Hematopoietic multipotent progenitor cell treated with erythropoietin and hydrocortisone succinate and interleukin-3 and kit ligand, for 4 days (in vitro differentiated cells): Measurements from ENCODE around the gene NOC4L.

Experiments used
- DNase-seq: peaks from one replicate; pipeline ENCODE4 v3.0.0-alpha.2; 2015

The NOC4L gene

GRCh38 chr12:132158677-132159554 is 14.7 kb downstream of the NOC4L start:
- DNase-seq = no peak

DNA sequence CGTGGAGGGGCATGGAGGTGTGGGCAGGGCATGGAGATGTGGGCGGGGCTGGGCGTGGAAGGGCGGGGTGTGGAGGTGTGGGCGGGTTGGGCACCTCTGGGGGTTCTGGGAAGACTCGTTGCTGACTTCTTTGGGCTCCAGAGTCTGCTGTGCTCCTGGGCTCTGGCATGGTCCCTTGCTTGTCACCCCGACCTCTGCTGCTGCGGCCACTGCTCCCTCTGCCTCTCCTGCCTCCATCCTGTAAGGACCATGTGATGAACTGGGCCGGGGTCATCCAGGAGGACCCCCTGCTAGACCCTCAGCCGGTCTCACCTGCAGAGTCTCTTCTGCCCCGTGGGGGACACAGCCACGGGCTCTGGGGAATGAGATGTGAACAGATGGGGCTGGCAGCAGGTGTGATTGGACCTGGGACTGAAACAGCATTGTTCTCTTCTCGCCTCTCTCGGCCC is 15.3 kb downstream of the NOC4L start:
- no peak for DNase-seq

DNA sequence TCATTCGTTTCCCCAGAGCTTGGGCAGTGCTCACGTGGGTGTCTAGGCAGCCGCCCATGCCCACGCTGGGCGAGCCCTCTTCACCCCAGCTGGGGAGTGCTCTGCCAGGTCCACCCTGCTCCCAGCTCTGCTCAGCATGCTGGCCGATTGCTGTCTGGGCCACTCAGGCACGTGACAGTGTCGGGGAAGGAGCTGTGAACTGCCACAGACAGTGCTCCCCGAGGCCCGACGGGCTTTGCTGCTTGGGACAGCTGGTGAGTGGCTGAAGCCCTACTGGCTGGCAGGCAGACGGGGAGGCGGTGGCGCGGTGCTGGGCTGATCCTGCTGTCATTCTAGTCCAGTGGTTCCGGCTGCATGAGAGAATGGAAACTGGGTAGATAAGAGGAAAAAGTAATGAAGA is 15.8 kb downstream of the NOC4L start:
- no peak for DNase-seq

GRCh38 chr12:132160601-132161035 is 16.4 kb downstream of the NOC4L start:
- DNase-seq = no peak

GRCh38 chr12:132161036-132161781 is 17.0 kb downstream of the NOC4L start:
- DNase-seq = peak; percentile 49

DNA sequence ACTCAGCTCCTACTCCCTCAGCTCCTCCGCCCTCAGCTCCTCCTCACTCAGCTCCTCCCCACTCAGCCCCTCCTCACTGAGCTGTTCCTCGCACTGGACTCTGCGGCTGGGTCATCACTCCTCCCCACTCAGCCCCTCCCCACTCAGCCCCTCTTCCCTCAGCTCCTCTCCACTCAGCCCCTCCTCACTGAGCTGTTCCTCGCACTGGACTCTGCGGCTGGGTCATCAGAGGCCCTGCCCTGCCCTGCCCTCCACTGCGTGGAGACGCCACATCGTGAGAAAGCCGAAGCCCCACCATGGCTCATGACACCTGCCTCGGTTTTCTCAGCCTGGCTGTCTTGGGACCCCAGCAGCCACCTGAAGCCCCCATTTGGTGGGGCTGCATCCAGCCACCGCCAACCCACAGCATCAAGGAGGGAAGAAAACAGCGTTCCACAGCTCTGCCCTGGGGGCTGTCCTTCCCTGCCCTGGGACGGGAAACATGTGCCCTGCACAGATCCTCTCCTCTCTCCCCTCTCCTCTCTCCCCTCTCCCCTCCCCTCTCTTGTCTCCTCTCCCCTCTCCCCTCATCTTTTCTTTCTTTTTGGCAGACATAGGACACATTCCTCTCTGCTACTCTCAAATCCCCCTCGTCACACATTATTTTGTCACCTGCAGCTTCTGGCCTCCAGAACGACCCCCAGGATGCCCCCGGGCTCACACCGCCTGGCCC is 17.7 kb downstream of the NOC4L start:
- DNase-seq = no peak

DNA sequence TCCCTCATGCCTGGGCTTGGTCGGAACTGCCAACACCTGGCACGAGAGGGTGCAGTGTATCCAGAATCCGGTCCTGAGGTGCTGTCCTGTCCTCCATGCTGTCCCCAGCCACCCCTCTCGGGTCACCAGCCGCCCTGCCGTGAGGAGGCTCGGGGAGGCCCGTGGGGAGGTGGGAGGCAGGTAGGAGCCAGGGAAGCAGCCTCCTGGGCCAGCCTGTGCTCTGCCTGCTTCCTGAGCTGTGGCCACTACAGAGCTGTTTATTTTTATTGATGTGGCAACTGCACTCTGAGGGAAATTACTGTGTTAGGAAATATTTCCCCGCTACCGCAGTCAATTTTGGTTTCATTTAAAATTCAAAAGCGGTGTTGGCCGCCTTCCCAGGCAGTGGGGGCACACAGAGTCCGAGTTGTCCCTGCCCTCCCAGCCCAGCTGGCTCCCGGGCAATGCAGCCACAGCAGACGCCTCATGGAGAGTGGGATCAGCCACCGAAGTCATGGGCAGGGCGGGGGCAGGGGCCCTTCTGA is 18.3 kb downstream of the NOC4L start:
- DNase-seq = peak; percentile 43

DNA sequence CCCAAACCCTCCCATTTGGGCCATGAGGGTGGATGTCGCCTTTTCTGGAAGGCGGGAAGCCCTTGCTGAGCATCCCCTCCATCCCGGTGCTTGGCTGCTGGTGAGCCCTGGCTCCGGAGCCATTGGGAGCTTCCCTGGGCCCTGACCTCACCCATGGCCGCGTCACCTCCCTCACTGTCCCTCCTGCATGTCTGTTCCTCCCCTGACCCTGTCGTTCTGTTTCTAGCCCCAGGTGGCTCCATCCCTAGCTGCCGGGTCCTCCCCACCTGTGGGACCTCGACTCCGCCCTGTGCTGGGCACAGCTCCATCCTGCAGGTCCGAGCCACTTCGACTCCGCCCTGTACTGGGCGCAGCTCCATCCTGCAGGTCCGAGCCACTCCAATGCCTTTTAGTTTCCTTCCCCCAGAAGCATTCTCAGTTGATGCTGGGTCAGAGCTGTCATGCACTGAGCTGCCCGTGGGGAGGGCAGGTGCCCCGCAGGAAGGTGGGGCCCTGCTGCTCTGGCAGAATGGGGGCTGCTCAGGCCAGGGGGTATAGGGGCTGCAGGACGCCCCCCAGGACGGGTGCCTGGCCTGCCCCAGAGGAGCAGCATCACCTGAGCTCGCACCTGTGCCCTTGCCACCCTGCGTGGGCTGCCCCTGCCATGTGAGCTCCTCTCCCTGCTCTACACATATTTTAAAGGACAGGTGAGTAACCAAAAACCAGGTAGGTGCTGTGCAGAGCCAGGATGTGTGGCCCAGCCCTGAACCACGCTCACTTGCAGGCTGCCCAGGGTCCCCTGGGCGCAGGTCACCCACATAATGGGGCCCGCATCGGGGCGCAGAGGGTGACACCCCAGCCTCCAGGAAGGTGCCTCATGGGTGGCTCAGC is 19.0 kb downstream of the NOC4L start:
- DNase-seq = no peak

- DNase-seq = no peak
Measured at GRCh38 chr12:132163911-132164288, 19.6 kb downstream of the NOC4L start.

DNA sequence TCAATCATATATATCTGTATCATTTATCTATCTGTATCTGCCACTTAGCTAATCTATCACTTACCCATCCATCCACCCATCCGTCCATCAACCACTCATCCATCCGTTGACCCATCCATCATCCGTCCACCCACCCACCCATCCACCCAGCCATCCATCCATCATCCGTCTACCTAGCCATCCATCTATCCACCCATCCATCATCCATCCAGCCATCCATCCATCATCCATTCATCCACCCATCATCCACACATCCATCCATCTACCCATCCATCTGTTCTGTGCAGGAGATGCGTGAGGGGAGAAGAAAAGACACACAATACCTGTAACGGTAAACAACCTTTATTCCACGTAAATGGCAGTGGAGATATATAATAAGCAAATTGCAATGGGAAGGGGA is 20.2 kb downstream of the NOC4L start:
- DNase-seq = no peak

- DNase-seq = no peak
Measured at GRCh38 chr12:132165584-132165983, 21.3 kb downstream of the NOC4L start.

DNA sequence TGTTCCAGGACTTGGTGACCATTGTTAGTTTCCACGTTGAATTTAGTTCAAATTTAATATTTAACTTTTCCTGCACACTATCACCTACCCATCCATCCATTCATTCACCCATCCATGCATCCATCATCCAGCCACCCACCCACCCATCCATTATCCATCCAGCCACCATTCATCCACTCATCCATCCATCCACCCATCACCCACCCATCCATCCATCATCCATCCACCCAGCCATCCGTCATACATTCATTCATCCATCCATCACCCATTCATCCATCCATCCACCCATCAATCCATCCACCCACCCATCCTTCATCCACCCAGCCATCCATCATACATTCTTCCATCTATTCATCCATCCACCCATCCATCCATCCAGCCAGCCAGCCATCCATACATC is 21.8 kb downstream of the NOC4L start:
- DNase-seq = no peak

- DNase-seq = no peak
Measured at GRCh38 chr12:132166801-132167591, 22.7 kb downstream of the NOC4L start.

GRCh38 chr12:132167611-132168310 is 23.5 kb downstream of the NOC4L start:
- peak; percentile 22 for DNase-seq

DNA sequence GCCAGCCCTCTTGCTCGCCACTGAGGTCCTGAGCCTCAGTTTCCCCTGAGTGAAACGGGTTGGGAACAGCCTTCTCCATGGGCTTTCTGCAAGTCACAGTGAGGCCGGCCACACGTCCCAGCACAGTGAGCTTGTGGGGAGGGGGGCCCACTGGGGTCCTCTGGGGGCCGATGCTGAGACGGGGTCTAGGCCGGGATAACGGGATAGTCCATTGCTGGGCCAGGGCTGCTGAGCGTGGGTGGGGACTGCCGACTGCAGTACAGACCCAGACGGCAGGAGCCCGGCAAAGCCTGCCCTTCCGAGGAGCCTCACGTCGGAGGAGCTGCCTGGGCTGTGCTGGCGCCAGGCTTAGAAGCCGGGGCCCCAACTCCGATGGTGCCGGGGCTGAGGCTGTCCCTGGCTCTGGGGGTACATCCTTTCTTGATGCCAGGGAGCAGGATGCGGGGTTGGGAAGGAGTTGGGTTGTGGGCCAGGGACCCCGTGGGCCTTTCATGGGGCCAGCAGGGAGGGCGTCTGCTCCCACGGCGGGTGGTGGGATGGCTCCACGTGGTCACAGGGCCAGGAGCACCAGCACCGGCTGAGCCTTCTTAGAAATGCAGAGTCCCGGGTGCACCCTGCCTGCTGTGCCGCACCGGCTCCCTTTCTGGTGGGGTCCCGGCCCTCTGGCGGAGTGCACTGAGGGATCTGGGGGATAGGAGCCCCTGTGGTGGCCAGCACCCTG is 24.2 kb downstream of the NOC4L start:
- no peak for DNase-seq

DNA sequence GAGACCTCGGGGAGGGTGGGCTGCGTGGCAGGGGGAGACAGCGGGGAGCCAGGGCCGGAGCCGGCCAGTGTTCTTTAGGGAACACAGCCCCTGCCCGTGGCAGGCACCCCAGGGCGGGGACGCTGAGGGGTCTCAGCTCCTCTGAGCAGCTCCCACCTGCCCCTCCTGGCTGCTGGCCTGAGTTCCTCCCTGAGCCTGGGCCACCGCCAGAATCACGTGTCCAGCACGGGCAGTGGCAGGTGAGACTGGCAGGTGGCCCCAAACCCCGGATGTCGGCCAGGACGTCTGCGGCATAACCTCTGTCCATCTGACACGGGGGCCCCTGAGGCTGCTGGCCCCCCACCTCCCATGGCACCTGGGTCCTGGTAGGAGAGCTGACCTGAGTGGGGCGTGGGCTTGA is 25.1 kb downstream of the NOC4L start:
- no peak for DNase-seq

DNA sequence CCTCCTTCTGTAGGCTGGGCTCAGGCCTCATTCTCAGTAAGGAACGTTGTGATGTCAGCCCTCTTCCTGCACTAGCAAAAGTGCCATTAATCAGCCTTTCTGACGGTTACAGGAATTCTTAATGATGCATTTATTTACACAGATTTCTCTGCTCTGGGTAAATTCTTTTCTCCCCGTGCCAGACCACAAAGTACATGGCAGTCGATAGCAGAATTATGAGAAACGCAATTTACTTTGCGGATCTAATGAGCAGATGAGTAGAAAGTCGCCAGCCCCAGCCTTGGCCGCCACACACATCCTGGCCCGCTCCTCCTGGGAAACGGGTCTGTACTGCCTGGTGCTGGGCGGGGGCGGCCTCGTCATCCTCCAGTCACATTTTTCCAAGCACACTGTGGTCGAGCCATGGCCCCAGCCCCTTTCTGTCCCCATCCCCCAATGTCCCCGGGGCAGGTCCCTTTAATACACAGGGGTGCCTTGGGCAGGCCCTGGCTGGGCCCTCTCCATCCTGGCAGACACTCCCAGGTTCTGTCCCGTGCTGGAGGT is 25.9 kb downstream of the NOC4L start:
- no peak for DNase-seq

DNA sequence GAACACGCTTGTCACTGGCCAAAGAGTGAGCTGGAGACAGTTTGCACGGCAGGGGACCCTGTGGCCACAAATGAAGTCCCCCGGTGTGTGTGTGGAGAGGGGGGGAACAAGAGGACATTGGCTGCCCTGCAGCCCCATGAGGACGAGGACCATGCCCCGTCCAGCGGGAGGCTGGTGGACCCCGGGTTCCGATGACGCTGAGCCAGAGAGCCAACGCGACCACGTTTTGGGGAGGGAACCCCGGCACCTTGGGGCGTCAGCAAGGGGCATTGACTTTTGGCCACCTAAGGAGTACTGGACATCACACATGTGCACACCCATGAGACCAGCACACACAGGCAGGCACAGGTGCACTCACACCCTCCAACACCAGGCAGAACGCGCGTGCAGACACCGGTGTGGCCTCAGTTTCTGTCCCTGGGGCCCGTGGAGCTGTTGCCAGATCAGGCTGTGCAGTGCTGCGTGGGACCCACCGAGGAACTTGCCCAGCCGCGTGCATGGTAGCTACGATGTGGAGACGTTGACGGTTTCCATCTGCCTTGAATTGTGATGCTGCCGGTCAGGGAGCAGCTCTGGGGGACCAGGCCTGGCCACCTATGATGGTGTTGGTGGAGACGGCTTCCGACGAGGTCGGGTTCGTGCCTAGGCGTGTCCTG is 26.5 kb downstream of the NOC4L start:
- DNase-seq = no peak
